HG03342 (cell line): Measurements from ENCODE around the gene RDH13.
"Not testable (repeated sequence)": the region's sequence is repeated elsewhere in the genome, so short reads cannot be mapped to it uniquely, and the experiment has no call there.

Source experiments
- ATAC-seq: cut with Tn5 transposase; IDR thresholded peaks from one replicate; pipeline ENCODE4 v1.9.1; 2021; ENCODE audit warnings: mild to moderate bottlenecking, moderate library complexity; ENCODE audit not compliant: unreplicated experiment

The RDH13 gene

DNA sequence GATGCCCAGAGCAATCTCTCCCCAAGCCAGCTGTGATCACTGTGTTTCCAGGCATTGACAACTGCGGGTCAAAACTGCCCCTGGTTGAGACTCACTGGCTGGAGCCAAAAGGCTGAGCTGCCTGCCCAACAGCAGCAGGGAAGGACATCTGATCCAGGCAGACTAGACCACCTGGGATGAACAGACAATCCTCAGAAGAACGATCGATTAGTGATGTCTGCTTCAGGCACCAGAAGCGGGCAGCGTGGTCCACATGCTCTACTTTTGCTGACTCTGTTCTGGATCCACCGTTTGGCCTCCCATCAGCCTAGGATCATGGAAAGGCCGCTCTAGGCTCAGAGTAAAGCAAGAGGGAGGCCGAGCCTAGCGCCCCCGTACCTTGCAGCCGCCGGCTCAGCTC lies 15.0 kb downstream of the RDH13 start:
- ATAC-seq, result no peak

- no peak for ATAC-seq
Measured at GRCh38 chr19:55046975-55047622, 15.8 kb downstream of the RDH13 start.

GRCh38 chr19:55044771-55045716 lies 17.9 kb downstream of the RDH13 start:
- ATAC-seq, result no peak

- no peak for ATAC-seq
Measured at GRCh38 chr19:55044286-55044685, 18.7 kb downstream of the RDH13 start.

DNA sequence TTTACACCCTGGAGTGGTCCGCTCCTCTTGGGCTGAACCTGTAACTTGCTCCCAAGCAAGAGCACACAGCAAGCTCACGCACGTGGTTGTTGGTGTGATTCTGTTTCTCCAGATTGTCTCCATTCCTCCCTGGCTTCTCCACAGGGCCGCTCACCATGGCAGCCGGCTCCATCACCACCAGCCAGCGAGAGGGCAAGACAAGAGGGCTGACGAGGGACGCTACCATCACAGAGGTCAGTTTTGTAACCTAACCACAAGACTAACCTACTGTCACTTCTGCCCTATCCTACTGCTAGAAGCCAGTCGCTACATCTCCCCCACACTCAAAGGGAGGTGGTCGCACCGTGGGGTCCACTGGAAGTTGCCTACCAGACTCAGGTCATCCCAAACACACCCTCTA lies 20.3 kb downstream of the RDH13 start:
- no peak for ATAC-seq

DNA sequence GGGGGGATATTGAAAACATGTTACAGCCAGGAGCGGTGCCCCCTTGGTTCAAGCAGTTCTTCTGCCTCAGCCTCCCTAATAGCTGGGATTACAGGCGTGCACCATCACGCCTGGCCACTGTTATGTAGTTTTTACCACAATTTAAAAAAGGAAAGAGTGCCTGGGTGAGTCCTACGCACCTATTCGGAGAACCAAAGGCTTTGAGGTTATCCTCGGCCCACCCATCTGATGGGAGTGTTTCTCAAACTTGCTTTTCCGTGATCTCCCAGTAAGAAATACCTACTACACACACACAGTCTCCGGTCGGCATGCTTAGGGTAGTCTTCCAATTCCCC lies 20.6 kb downstream of the RDH13 start:
- ATAC-seq, result no peak

DNA sequence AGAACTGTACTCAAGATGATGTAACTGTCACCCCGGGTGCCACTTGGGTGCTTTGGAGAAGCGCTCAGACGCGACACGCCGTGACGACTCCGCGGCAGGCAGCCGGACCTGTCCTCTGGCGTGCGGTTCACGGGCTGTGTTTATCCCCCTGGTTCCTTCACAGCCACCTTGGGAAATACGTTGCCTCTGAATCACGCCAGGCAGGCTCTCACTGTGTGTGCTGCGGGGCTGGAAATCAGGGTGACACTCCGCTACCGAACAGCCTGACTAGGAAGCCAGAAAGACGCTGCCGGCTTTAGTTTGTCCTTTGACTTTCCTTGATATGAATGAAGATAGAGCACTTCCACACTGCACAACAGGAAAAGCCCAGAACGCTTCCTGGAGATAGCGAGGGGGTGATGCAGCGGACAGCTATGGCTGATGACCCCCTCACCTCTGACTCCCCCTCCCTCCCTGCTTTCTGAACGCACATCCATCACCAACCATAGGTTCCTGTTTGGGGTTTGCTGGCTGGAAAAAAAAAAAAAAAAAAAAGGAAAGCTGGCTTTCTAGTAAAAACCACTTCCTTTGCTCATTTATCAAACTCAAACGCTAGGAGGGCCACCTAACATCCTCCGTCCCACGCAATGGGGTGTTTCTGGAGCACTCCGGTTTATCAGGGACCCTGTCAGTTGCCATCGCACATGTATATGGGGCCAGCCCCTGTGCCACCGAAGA lies 21.2 kb downstream of the RDH13 start:
- ATAC-seq, result no peak

- ATAC-seq, result no peak
Measured at GRCh38 chr19:55041244-55041626, 21.7 kb downstream of the RDH13 start.

DNA sequence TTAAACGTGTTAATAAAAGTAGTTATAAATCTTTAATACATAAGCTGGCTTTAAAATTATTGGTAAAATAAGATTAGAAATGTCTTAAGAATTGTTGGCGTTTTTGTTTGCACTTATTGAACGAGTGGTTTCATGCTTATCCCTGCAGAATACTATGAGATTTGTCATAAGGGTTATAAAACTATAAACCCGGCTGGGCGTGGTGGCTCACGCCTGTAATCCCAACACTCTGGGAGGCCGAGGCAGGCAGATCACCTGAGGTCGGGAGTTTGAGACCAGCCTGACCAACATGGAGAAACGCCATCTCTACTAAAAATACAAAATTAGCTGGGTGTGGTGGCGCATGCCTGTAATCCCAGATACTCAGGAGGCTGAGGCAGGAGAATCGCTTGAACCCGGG lies 22.3 kb downstream of the RDH13 start:
- not testable (repeated sequence) for ATAC-seq

GRCh38 chr19:55037603-55038002 lies 25.3 kb downstream of the RDH13 start:
- ATAC-seq, result not testable (repeated sequence)

- no peak for ATAC-seq
Measured at GRCh38 chr19:55036058-55036457, 26.9 kb downstream of the RDH13 start.

- ATAC-seq, result no peak
Measured at GRCh38 chr19:55034751-55035150, 28.2 kb downstream of the RDH13 start.

- ATAC-seq, result not testable (repeated sequence)
Measured at GRCh38 chr19:55032976-55033643, 29.8 kb downstream of the RDH13 start.

- no peak for ATAC-seq
Measured at GRCh38 chr19:55032170-55032800, 30.7 kb downstream of the RDH13 start.

DNA sequence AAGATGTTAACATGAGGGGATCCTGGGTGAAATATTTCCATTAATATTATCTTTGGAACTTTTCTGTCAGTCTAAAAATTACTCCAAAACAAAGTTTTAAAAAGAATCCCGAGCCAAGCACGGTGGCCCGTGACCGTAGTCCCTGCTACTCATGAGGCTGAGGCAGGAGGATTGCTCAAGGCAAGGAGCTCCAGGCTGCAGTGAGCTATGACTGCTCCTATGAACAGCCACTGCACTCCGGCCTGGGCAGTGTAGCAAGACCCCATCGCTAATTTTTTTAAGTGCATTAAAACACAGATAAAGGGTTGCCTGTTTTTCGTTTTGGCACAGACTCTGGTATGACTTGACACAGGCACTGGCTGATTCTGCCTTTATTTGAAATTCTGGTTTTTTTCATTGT lies 31.8 kb downstream of the RDH13 start:
- ATAC-seq, result no peak

DNA sequence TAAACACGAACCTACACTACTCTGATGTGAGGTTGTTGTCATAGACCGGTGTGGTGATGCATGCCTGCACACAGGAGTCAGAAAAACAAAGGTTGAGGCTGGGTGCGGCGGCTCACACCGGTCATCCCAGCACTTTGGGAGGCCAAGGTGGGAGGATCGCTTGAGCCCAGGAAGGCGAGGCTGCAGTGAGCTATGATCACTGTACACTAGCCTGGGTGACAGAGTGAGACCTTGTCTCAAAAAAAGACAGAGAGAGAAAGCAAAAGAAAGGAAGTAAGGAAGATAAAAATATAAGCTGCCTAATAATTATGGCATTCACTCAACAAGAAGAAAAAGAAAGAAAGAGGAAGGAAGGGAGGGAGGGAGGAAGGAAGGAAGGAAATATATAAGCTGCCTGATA lies 34.2 kb downstream of the RDH13 start:
- ATAC-seq, result no peak

- no peak for ATAC-seq
Measured at GRCh38 chr19:55027472-55028337, 35.2 kb downstream of the RDH13 start.

DNA sequence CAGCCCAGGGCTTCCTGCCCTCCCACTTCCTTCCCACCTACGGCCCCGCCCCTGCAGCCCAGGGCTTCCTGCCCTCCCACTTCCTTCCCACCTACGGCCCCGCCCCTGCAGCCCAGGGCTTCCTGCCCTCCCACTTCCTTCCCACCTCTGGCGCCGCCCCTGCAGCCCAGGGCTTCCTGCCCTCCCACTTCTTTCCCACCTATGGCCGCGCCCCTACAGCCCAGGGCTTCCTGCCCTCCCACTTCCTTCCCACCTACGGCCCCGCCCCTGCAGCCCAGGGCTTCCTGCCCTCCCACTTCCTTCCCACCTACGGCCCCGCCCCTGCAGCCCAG lies 35.8 kb downstream of the RDH13 start:
- ATAC-seq, result not testable (repeated sequence)

- no peak for ATAC-seq
Measured at GRCh38 chr19:55024111-55024510, 38.8 kb downstream of the RDH13 start.

GRCh38 chr19:55020351-55020750 lies 42.6 kb downstream of the RDH13 start:
- not testable (repeated sequence) for ATAC-seq
